K562 (cell line): Measurements from ENCODE around the gene CSH1. TPM values are rescaled to one million over a fixed set of nuclear protein-coding genes. Genes with fewer than 3 reads are reported as not detected.
A peak's percentile ranks its signal among the peaks of the same experiment; 100 is the strongest.
"Not testable (repeated sequence)": the region's sequence is repeated elsewhere in the genome, so short reads cannot be mapped to it uniquely, and the experiment has no call there.

Source experiments
- ATAC-seq: fragments of 200-7000 bp; cut with Tn5 transposase; 3 replicates; pipeline ENCODE4 v1.9.1; 2020; ENCODE audit warnings: moderate library complexity
- BruUV-seq: library from RNA; stranded (reverse); fragments of 400-500 nt; replicated peaks from 2 replicates; lab custom pipeline; 2021; lab: Mats Ljungman, UMichigan
- CTCF ChIA-PET: fragments of 300-600 bp; formaldehyde crosslinking; extraction: SDS; loops from one replicate; lab custom pipeline; 2021; ENCODE audit warnings: low intra/inter-chr PET ratio; lab: Yijun Ruan, JAX
- POLR2A ChIA-PET: fragments of 300-600, 350-650 bp; sonication (Branson Sonifier 250); formaldehyde crosslinking; extraction: SDS; loops from one replicate; lab custom pipeline; 2021; ENCODE audit warnings: antibody characterized with exemption, inconsistent platforms; lab: Yijun Ruan, JAX
- DNase-seq, 4 experiments: peaks; one replicate each; pipeline versions ENCODE4 v3.0.0 to v3.0.0-alpha.2; 2011 to 2018; ENCODE audit warnings: low spot score in 3 of 4, mixed read lengths in 3 of 4; ENCODE audit errors: extremely low read depth in 1 of 4
- FAIRE-seq: peaks from 2 replicates; lab custom pipeline; 2011; peaks lifted over from hg19 to GRCh38; lab: Jason Lieb, UNC
- H2AFZ ChIP-seq: 2 replicates; pipeline ENCODE4 v1.6.0; 2011; ENCODE audit warnings: low read depth, low read length, control low read depth, inconsistent platforms
- H3K27ac ChIP-seq: fragments of 200-600 bp; 3 replicates; pipeline ENCODE4 v1.8.0; 2011; ENCODE audit warnings: low read depth, mild to moderate bottlenecking, control low read depth, inconsistent platforms, low read length, moderate library complexity, mixed read lengths; ENCODE audit errors: extremely low read depth
- H3K27me3 ChIP-seq, 2 experiments: fragments of 300-600 bp in 1 of 2; 2 replicates in 1 of 2; 3 replicates in 1 of 2; pipeline versions ENCODE4 v1.6.0 to v1.8.0; 2011; ENCODE audit warnings: inconsistent platforms in 2 of 2, low read length in 2 of 2, mild to moderate bottlenecking in 1 of 2, mixed read lengths in 1 of 2, moderate library complexity in 1 of 2; ENCODE audit not compliant: control insufficient read depth in 2 of 2, insufficient read depth in 2 of 2
- H3K36me3 ChIP-seq: fragments of 300-600 bp; 3 replicates; pipeline ENCODE4 v1.8.0; 2011; ENCODE audit warnings: mild to moderate bottlenecking, low read length, inconsistent platforms; ENCODE audit not compliant: control insufficient read depth, insufficient read depth
- H3K4me1 ChIP-seq, 2 experiments: fragments of 200-600 bp in 1 of 2; replicated peaks in 1 of 2; 2 replicates in 1 of 2; 3 replicates in 1 of 2; pipeline versions ENCODE4 v1.5.1 to v1.8.0; 2011; ENCODE audit warnings: inconsistent platforms in 2 of 2, low read length in 2 of 2, mild to moderate bottlenecking in 1 of 2, mixed read lengths in 1 of 2, moderate library complexity in 1 of 2; ENCODE audit not compliant: control insufficient read depth in 2 of 2, insufficient read depth in 2 of 2
- H3K4me2 ChIP-seq: 2 replicates; pipeline ENCODE4 v1.6.1; 2011; ENCODE audit warnings: low read length, control low read depth, inconsistent platforms, mixed read lengths; ENCODE audit not compliant: insufficient read depth
- H3K4me3 ChIP-seq: fragments of 200-600 bp; sonication (generic), shearing (Covaris generic); 2 replicates; pipeline ENCODE4 v1.5.1; 2016; ENCODE audit warnings: control low read depth, inconsistent platforms
- H3K79me2 ChIP-seq: fragments of 200-600 bp; 3 replicates; pipeline ENCODE4 v1.8.0; 2011; ENCODE audit warnings: low read length, inconsistent platforms; ENCODE audit not compliant: control insufficient read depth, insufficient read depth
- H3K9ac ChIP-seq, 2 experiments: 2 replicates each; pipeline versions ENCODE4 v1.6.0 to v1.6.1; 2011; ENCODE audit warnings: low read depth in 2 of 2, low read length in 2 of 2, control low read depth in 1 of 2, inconsistent platforms in 1 of 2, mild to moderate bottlenecking in 1 of 2, mixed read lengths in 1 of 2; ENCODE audit not compliant: insufficient read depth in 1 of 2
- H3K9me1 ChIP-seq: one replicate; pipeline ENCODE4 v1.6.0; 2011; ENCODE audit warnings: inconsistent platforms, mild to moderate bottlenecking, low read length, moderate library complexity; ENCODE audit not compliant: control insufficient read depth, insufficient read depth
- H3K9me3 ChIP-seq: replicated peaks from 2 replicates; pipeline ENCODE4 v1.5.1; 2011; ENCODE audit warnings: low read depth, low read length, inconsistent platforms; ENCODE audit not compliant: control insufficient read depth, insufficient read depth
- H4K20me1 ChIP-seq: replicated peaks from 2 replicates; pipeline ENCODE4 v1.6.1; 2011; ENCODE audit warnings: low read length, inconsistent platforms, mixed read lengths; ENCODE audit not compliant: control insufficient read depth, insufficient read depth
- ATF3 ChIP-seq, 2 experiments: fragments of 450-650 bp in 1 of 2; sonication (generic) in 1 of 2; formaldehyde crosslinking in 1 of 2; IDR thresholded peaks in 1 of 2; conservative IDR thresholded peaks in 1 of 2; 2 replicates each; pipeline versions ENCODE4 v1.6.1 to v1.8.1; 2016 to 2023; ENCODE audit warnings: mild to moderate bottlenecking in 2 of 2, moderate library complexity in 2 of 2, inconsistent platforms in 1 of 2, missing genetic modification reagents in 1 of 2
- ATF4 ChIP-seq: fragments of 450-650 bp; formaldehyde crosslinking; IDR thresholded peaks from 2 replicates; pipeline ENCODE4 v1.4.0; 2022; ENCODE audit warnings: mild to moderate bottlenecking, moderate library complexity
- CEBPG ChIP-seq, 3 experiments: fragments of 200-800 bp in 1 of 3; sonication (Bioruptor generic) in 1 of 3; sonication (generic) in 1 of 3; formaldehyde crosslinking in 1 of 3; IDR thresholded peaks in 2 of 3; conservative IDR thresholded peaks in 1 of 3; 2 replicates each; pipeline versions ENCODE4 v1.6.1 to v1.8.0; 2016 to 2022; ENCODE audit warnings: missing compliant biosample characterization in 2 of 3, missing genetic modification characterization in 2 of 3, mild to moderate bottlenecking in 1 of 3, missing genetic modification reagents in 1 of 3
- NR2C2 ChIP-seq, 2 experiments: fragments of 200-800 bp in 1 of 2; sonication (Bioruptor generic) in 1 of 2; sonication (generic) in 1 of 2; formaldehyde crosslinking in 1 of 2; IDR thresholded peaks; 2 replicates each; pipeline versions ENCODE4 v1.6.1 to v1.8.0; 2016 to 2022; ENCODE audit warnings: mild to moderate bottlenecking in 1 of 2, missing compliant biosample characterization in 1 of 2, missing genetic modification characterization in 1 of 2, missing genetic modification reagents in 1 of 2
- ZNF584 ChIP-seq: fragments of 200-800 bp; sonication (Bioruptor generic); IDR thresholded peaks from 2 replicates; pipeline ENCODE4 v1.6.1; 2016; ENCODE audit warnings: low read depth, mild to moderate bottlenecking, missing genetic modification characterization, missing compliant biosample characterization
- WGBS: fragments of 100-300 bp; shearing (Covaris generic); methylation state at CpG from one replicate; pipeline ENCODE4 v1.1.6; 2016; ENCODE audit warnings: low coverage, mixed read lengths; ENCODE audit not compliant: insufficient coverage; ENCODE audit errors: missing lambda C conversion rate; 5-methylcytosine and 5-hydroxymethylcytosine counted together
- in situ Hi-C: fragments of 300-500 bp; cut with MboI; formaldehyde crosslinking; loops from 4 replicates; pipeline ENCODE4 v1.15.0; 2018; ENCODE audit warnings: inconsistent platforms, mixed read lengths
- intact Hi-C: fragments of 100-400 bp; cut with micrococcal nuclease; formaldehyde crosslinking; loops from 2 replicates; pipeline ENCODE4 v1.14.2; 2022
- polyA plus RNA-seq, 8 experiments: library from polyadenylated mRNA; depleted of rRNA in 4 of 8; stranded (reverse) in 5 of 8; unstranded in 3 of 8; fragments of >200 nt; fragmentation: Nextera tagmentation in 2 of 8; fragmentation: Illumina TruSeq in 1 of 8; extraction: Ambion mirVana in 2 of 8; extraction: Trizol in 1 of 8; gene quantifications; 2 replicates each; pipeline versions ENCODE4 v1.2.1 to v1.2.3, GENCODE V29; 2011 to 2014; ENCODE audit warnings: inconsistent platforms in 1 of 8, missing spikeins in 1 of 8
- total RNA-seq, 7 experiments: library from RNA; depleted of rRNA in 6 of 7; stranded (reverse); fragments of >200 nt in 6 of 7; fragmentation: Illumina TruSeq in 2 of 7; extraction: Trizol in 2 of 7; gene quantifications; 2 replicates each; pipeline versions ENCODE4 v1.2.1 to v1.2.3, GENCODE V29; 2011 to 2021; ENCODE audit warnings: low replicate concordance in 1 of 7

Gene CSH1
- total and polyA plus RNA-seq, 9 of the 15 experiments (the other 6 are each of a cell fraction or from before 2014, with no cell fraction given), result not detected

- FAIRE-seq, H3K27me3 ChIP-seq, H3K9me1 ChIP-seq, H2AFZ ChIP-seq, POLR2A ChIA-PET, H3K9me3 ChIP-seq, H3K4me3 ChIP-seq, in situ Hi-C loops, H3K4me2 ChIP-seq, H3K79me2 ChIP-seq, intact Hi-C loops, CTCF ChIA-PET, H3K27ac ChIP-seq, H3K9ac ChIP-seq, ATAC-seq, H3K4me1 ChIP-seq, BruUV-seq, H3K36me3 ChIP-seq, DNase-seq, H4K20me1 ChIP-seq: not testable (repeated sequence)
- 61% methylated on average over 9 of the region's 15 CpGs for WGBS
Observed at GRCh38 chr17:63871646-63872365, 24.6 kb downstream of the CSH1 start.

- H3K4me2 ChIP-seq; H3K9me3 ChIP-seq; H3K27me3 ChIP-seq; DNase-seq; H3K9me1 ChIP-seq; CTCF ChIA-PET; in situ Hi-C loops; FAIRE-seq; H3K9ac ChIP-seq; H3K4me1 ChIP-seq; BruUV-seq; H3K36me3 ChIP-seq; H4K20me1 ChIP-seq; H3K79me2 ChIP-seq; intact Hi-C loops; H3K27ac ChIP-seq; H3K4me3 ChIP-seq; H2AFZ ChIP-seq; TF ChIP-seq NR2C2 (CRISPR knock-in tag; IDR thresholded peaks at IDR 0.05); ATF3 (CRISPR knock-in tag; conservative IDR thresholded peaks at IDR 0.05): not testable (repeated sequence)
- 42% methylated on average over 4 of the region's 4 CpGs for WGBS
- POLR2A ChIA-PET, result interaction anchor here (1.1 to 1.3 kb wide), 2 partner anchors 10 to 19 kb away, joined by 3 to 5 read pairs; no protein-coding TSS in a partner anchor
- 0 out of 3 replicates have a peak, but pooled peaks have one; percentile 18 for ATAC-seq
- TF ChIP-seq ZNF584 (CRISPR knock-in tag) (0 out of 2 replicates have a peak, but pooled peaks have one; percentile 49), ATF4 (0 out of 2 replicates have a peak, but pooled peaks have one; percentile 43), NR2C2 (tag; IDR thresholded peaks at IDR 0.05) (peak; percentile 31; the same call in 1 of the 2 replicates), CEBPG (CRISPR knock-in tag; IDR thresholded peaks at IDR 0.05) (0 out of 2 replicates have a peak, but pooled peaks have one; percentile 22), CEBPG (tag; conservative IDR thresholded peaks at IDR 0.05 in 1 of 2, IDR thresholded peaks at IDR 0.05 in 1 of 2) (peak in 1 of 2 experiments; percentile 91; a peak in 2 of 4 replicates), ATF3 (IDR thresholded peaks at IDR 0.05) (peak; percentile 36; the same call in 1 of the 2 replicates)
Observed at GRCh38 chr17:63870292-63870665, 26.1 kb downstream of the CSH1 start.
